HepG2 (cell line): Measurements from ENCODE around the gene CA4. TPM values are rescaled to one million over a fixed set of nuclear protein-coding genes. Genes with fewer than 3 reads are reported as not detected.

Experiments used
- DMAP1 ChIP-seq: IDR thresholded peaks from 2 replicates; pipeline ENCODE4 v1.6.1; 2016
- ELK4 ChIP-seq: sonication (generic); formaldehyde crosslinking; IDR thresholded peaks from 2 replicates; pipeline ENCODE4 v1.9.0; 2021; ENCODE audit warnings: missing genetic modification reagents, borderline replicate concordance
- GFI1 ChIP-seq: sonication (generic); formaldehyde crosslinking; IDR thresholded peaks from 2 replicates; pipeline ENCODE4 v1.5.0; 2020; ENCODE audit warnings: missing genetic modification reagents, mild to moderate bottlenecking, borderline replicate concordance
- GRHL1 ChIP-seq: sonication (generic); formaldehyde crosslinking; conservative IDR thresholded peaks from 2 replicates; pipeline ENCODE4 v1.8.0; 2022; ENCODE audit warnings: missing genetic modification reagents
- HES4 ChIP-seq: sonication (generic); formaldehyde crosslinking; IDR thresholded peaks from 2 replicates; pipeline ENCODE4 v1.9.0; 2021; ENCODE audit warnings: mild to moderate bottlenecking, missing genetic modification reagents, borderline replicate concordance
- JUND ChIP-seq: sonication (generic); formaldehyde crosslinking; IDR thresholded peaks from 2 replicates; pipeline ENCODE4 v1.8.0; 2022; ENCODE audit warnings: mild to moderate bottlenecking, missing genetic modification reagents
- KLF12 ChIP-seq: sonication (generic); formaldehyde crosslinking; IDR thresholded peaks from 2 replicates; pipeline ENCODE4 v1.4.0; 2020; ENCODE audit warnings: missing genetic modification reagents, borderline replicate concordance
- MIER3 ChIP-seq: IDR thresholded peaks from 2 replicates; pipeline ENCODE4 v1.6.1; 2016; ENCODE audit warnings: missing compliant biosample characterization, borderline replicate concordance
- NFAT5 ChIP-seq: sonication (generic); formaldehyde crosslinking; IDR thresholded peaks from 2 replicates; pipeline ENCODE4 v1.4.0; 2020; ENCODE audit warnings: missing genetic modification reagents
- NFE2L2 ChIP-seq: fragments of 150-350 bp; IDR thresholded peaks from 2 replicates; pipeline ENCODE4 v1.6.1; 2014; ENCODE audit warnings: low read length
- PHF20 ChIP-seq: sonication (generic); formaldehyde crosslinking; IDR thresholded peaks from 2 replicates; pipeline ENCODE4 v1.5.0; 2020; ENCODE audit warnings: mild to moderate bottlenecking, missing genetic modification reagents
- RELA ChIP-seq: sonication (generic); formaldehyde crosslinking; IDR thresholded peaks from 2 replicates; pipeline ENCODE4 v1.4.0; 2020; ENCODE audit warnings: missing genetic modification reagents
- RFX3 ChIP-seq: IDR thresholded peaks from 2 replicates; pipeline ENCODE4 v1.6.1; 2016; ENCODE audit warnings: missing biosample characterization, missing genetic modification reagents
- SKI ChIP-seq: fragments of 450-650 bp; IDR thresholded peaks from one replicate; pipeline ENCODE4 v1.6.1; 2018; ENCODE audit warnings: mild to moderate bottlenecking; ENCODE audit not compliant: partially characterized antibody
- SOX5 ChIP-seq: IDR thresholded peaks from 2 replicates; pipeline ENCODE4 v1.6.1; 2016; ENCODE audit warnings: borderline replicate concordance
- TBL1XR1 ChIP-seq: fragments of 150-350 bp; IDR thresholded peaks from 2 replicates; pipeline ENCODE4 v1.6.1; 2014; ENCODE audit warnings: borderline replicate concordance, low read length; ENCODE audit not compliant: partially characterized antibody
- TEAD2 ChIP-seq: sonication (generic); formaldehyde crosslinking; IDR thresholded peaks from 2 replicates; pipeline ENCODE4 v1.9.0; 2021; ENCODE audit warnings: missing genetic modification reagents
- TGIF2 ChIP-seq: IDR thresholded peaks from 2 replicates; pipeline ENCODE4 v1.6.1; 2016; ENCODE audit warnings: control low read depth, missing compliant biosample characterization
- U2AF2 ChIP-seq: fragments of 200-400 bp; formaldehyde crosslinking; IDR thresholded peaks from 2 replicates; pipeline ENCODE4 v1.6.1; 2017; ENCODE audit warnings: low read depth, mild to moderate bottlenecking, low read length
- ZNF20 ChIP-seq: sonication (generic); formaldehyde crosslinking; IDR thresholded peaks from 2 replicates; pipeline ENCODE4 v1.4.0; 2020; ENCODE audit warnings: mild to moderate bottlenecking, moderate library complexity, missing genetic modification reagents
- ZNF546 ChIP-seq: sonication (generic); formaldehyde crosslinking; conservative IDR thresholded peaks from 2 replicates; pipeline ENCODE4 v1.8.1; 2023; ENCODE audit warnings: mild to moderate bottlenecking, missing genetic modification reagents
- ZNF713 ChIP-seq: sonication (generic); formaldehyde crosslinking; IDR thresholded peaks from 2 replicates; pipeline ENCODE4 v1.4.0; 2020; ENCODE audit warnings: mild to moderate bottlenecking, missing genetic modification reagents
- ZNF740 ChIP-seq: sonication (generic); formaldehyde crosslinking; IDR thresholded peaks from 2 replicates; pipeline ENCODE4 v1.4.0; 2020; ENCODE audit warnings: missing genetic modification reagents
- polyA plus RNA-seq, 8 experiments: library from polyadenylated mRNA; depleted of rRNA in 3 of 8; stranded (reverse) in 7 of 8; unstranded in 1 of 8; fragments of >200 nt; fragmentation: Illumina TruSeq in 4 of 8; extraction: Trizol in 4 of 8; gene quantifications; 2 replicates each; pipeline versions ENCODE4 v1.2.1 to v1.2.3, GENCODE V29; 2011 to 2016; ENCODE audit warnings: low read depth in 4 of 8, missing spikeins in 1 of 8, mixed read lengths in 1 of 8; ENCODE audit not compliant: insufficient read depth in 1 of 8
- total RNA-seq, 5 experiments: library from RNA; depleted of rRNA; stranded (reverse); fragments of >200 nt; fragmentation: Illumina TruSeq; extraction: Trizol; gene quantifications; 2 replicates each; pipeline ENCODE4 v1.2.3, GENCODE V29; 2016; ENCODE audit warnings: low read depth in 1 of 5

Gene CA4
- total and polyA plus RNA-seq, 2 of the 13 experiments (the other 11 are each of a cell fraction or from before 2014, with no cell fraction given) = not detected

GRCh38 chr17:60135151-60135950 is 14.4 kb upstream of the CA4 start (continued):
- TF ChIP-seq TEAD2 (peak; percentile 93), MIER3 (CRISPR knock-in tag) (peak; percentile 61; the same call in 1 of the 2 replicates), HES4 (CRISPR knock-in tag) (0 out of 2 replicates have a peak, but pooled peaks have one; percentile 72), RELA (CRISPR knock-in tag) (peak; percentile 64; the same call in 1 of the 2 replicates), U2AF2 (no peak), NFE2L2 (no peak), ZNF20 (CRISPR knock-in tag) (no peak), GFI1 (no peak), ZNF713 (CRISPR knock-in tag) (no peak), DMAP1 (CRISPR knock-in tag) (peak; percentile 55; the same call in 1 of the 2 replicates), PHF20 (CRISPR knock-in tag) (peak; percentile 77), GRHL1 (CRISPR knock-in tag) (no peak), KLF12 (CRISPR knock-in tag) (peak; percentile 85; the same call in 1 of the 2 replicates), ZNF546 (CRISPR knock-in tag) (no peak), ZNF740 (CRISPR knock-in tag) (peak; percentile 90), JUND (CRISPR knock-in tag) (no peak), TGIF2 (CRISPR knock-in tag) (no peak), SKI (no peak), TBL1XR1 (no peak), RFX3 (CRISPR knock-in tag) (no peak), ELK4 (CRISPR knock-in tag) (peak; percentile 82; the same call in 1 of the 2 replicates), NFAT5 (CRISPR knock-in tag) (peak; percentile 97), SOX5 (CRISPR knock-in tag) (peak; percentile 29; the same call in 1 of the 2 replicates)
